Posterior cingulate gyrus (tissue), 11 donors: ENCODE data around the gene FAF1.

Experiments used
- DNase-seq, 10 donors: peaks; one replicate each; pipeline versions ENCODE4 v3.0.0 to v3.0.0-alpha.2; 2020 to 2021; ENCODE audit warnings: mixed read lengths in 3 of 10
- intact Hi-C: fragments of 100-400 bp; cut with DNase I; formaldehyde crosslinking; loops from one replicate; pipeline ENCODE4 v1.15.1; 2023

The FAF1 gene

DNA sequence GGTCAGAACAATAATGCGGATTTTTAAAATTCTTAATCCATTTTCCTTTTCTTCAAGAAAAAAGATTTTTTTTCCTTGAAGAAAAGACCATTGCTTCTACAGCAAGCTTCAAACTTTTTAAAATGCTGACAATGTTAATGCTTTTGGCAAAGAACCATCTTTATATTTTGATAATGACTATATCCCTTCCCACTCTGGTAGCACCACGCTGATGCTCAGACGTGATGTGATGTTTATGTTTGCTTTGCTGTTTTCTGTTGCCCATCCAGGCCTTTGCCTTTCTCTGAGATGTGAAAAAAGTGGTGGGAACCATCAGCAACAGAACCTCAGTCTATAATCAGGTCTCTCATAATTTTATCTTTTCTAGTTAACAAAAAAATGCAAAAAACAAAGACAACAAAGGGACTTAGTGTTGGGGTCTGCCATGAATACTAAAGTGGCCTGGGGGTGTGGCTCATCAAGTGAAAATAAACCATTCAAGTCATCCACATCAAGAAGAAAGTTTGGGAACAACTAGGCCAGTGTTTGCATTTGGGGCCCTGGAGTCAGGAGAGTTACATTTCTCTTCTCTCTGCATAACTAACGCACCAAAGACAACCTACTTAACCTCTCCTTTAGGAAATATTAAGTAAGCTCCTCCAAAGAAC lies 292.2 kb downstream of the FAF1 start:
- no peak for DNase-seq
- intact Hi-C loops, result no loop called here

DNA sequence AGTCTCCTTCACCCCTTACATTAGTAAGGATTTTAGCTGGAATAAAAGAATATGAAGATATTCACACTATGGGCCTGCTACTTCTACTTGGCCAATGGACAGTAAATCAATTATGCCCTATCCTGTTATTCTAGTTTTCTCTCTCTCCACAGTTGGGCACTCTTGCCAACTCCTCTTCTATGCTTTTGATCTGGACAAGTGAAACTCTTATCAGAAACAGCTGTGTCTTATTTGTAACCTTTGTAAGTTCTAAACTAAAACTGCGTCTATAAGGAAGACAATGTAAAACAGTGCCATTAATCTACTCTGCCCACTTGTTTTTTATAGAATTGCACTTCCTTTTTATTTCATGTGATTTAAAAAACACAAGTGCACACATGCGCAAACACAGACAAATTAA lies 292.8 kb downstream of the FAF1 start:
- DNase-seq, result no peak
- intact Hi-C loops, result no loop called here

DNA sequence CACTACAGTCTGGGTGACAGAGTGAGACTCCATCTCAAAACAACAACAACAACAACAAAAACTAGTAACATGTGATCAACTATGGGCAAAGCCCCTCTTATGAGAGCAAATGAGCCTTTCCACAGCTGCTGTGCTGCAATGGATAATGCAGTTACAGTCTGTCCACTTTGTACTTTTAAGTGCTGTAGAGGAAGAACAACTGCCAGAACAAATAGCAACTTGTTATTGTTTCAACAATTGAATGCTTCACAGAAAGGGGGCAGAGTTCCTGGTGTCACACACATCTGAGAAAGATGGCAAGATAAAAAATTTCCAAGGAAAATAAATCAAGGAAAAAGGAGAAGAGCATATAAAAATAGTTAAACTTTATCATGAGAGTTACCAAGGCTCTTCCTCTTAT lies 293.2 kb downstream of the FAF1 start:
- intact Hi-C loops, result no loop called here

DNA sequence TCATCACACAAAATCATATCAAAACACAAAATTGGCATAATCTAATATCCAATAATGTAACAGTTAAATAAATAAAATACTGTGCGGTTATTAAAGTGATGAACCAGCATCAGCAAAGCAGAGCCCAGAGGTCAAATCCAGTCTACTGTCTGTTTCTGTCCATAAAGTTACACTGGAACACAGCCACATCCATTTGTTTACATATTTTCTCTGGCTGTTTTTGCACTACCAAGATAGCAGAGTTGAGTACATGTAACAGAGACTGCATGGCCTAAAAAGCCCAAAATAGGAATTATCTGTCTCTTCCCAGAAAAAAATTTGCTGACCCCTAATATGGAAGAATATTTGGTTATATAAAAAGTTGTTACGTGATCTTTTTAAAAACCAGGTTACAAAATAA lies 294.7 kb downstream of the FAF1 start:
- intact Hi-C loops, result no loop called here
- DNase-seq, result no peak

More for the DNA sequence above, 293.2 kb downstream of the FAF1 start:
- no peak for DNase-seq

DNA sequence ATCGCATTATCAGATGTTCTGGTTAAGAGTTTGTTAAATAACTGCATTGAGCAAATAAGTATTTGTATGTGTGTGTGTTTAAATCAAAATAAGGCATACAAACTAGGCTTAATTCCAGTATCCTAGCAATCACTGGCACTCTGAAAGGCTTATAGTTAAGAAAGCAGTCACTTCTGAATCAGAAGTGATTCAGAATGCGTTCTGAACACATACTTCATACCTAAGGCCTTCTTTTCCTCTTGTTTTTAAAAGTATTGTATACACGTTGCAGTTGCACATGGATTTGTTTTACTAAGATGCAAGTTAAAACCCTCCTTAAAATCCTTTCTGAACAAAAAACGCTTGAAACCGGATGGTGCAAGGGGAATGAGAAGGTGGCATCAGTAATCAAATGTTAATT lies 298.4 kb downstream of the FAF1 start:
- intact Hi-C loops, result no loop called here
- no peak for DNase-seq

DNA sequence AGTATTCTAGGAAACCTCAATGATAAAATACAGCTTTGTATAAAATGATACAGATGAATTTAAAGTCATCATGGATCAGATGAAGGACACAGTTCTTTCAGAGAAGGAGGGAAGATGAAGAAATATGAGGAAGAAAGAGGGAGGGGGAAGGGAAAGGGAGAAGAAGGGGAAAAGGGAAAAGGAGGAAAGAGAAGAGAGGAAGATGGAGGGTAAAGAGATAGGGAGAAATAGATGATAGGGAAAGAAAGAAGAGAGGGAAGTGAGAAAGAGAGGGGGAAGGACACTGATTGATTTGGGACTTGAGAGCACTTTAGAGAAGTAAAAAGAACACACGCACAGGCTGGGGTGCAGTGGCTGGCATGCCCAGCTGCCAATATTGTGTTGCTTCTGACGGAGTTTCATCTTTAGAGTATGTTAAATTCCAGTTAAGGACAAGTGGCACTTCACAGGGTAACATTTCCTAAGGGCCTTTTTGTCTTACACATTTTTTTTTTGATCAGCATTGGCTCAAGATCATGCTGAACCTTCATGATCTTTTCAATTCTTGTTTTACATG lies 300.9 kb downstream of the FAF1 start:
- peak in 1 of 10 donors; percentile 29 for DNase-seq
- intact Hi-C loops, result no loop called here

DNA sequence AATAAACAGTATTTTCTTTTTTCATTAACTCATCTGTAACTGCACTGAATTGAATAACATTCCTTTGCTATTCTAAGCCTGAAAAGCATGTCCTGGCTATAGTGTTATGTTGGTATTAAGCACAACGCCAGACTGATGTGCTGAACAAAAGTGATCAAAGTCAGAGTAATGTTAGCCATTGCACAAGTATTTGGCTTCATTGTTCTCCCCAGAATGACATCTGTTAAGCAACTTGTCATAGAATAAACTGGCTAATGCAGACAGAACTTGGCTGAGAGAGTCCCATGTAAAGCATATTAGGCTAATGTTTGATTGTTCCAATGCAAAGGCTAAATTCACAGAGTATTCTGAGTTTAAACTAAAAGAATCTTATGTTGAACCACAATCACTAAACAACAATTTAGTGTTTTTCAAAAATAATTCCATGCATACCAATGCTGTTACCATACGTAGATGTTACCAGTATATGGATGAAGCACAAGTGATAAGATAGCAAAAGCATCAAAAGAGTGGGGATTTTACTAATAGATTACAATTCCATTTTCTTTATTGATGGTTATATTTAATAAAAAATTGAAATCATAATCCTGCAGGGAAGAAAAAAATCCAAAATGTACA lies 301.5 kb downstream of the FAF1 start:
- no peak for DNase-seq
- intact Hi-C loops, result no loop called here

DNA sequence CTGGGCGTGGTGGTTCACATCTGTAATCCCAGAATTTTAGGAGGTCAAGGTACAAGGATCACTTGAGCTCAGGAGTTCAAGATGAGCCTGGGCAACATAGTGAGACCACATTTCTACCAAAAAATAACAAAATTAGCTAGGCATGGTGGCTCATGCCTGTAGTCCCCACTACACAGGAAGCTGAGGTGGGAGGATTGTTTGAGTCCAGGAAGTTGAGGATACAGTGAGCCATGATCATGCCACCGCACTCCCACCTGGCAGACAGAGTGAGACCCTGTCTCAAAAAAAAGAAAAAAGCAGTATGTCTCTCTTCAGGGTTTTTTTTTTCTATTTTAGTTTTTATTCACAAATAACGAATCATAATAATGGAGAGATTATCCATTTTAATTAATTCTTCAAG lies 303.1 kb downstream of the FAF1 start:
- intact Hi-C loops, result no loop called here
- no peak for DNase-seq

DNA sequence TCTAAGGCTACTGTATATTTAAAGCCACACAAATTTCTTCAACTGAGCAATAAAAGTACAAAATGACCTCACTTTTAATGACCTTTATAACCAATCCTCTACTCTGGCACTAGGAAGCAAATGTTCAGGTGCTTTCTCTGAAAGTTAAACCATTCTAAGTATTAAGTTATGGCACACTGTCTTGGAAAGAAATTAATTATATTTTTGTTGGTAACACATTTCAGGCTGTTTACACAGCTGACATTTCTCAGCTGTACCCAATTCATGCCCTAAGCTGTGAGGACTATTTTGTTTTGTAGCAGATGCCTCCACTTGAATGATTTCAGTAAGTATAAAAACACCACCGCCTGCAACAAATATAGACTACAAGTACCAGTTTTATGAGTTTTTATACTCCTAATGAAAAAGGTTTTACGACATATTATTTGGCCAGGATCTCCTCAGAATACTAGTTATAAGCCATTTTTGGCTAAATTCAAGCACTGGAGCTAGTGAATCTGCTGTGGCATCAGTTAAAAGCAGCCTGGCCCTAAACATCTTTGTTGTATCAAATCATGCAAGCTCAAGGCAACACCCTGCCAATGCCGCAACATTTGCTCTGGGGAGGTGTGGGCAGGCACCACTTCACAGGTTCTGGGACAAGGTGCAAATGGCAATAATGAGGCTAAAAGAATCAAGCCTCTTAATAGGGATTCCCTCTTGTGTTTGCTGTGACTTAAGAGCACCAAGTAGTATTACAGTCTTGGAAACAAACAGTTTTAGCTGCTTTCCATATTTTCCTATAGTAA lies 308.4 kb downstream of the FAF1 start:
- DNase-seq, result peak in 1 of 10 donors; percentile 16
- intact Hi-C loops, result no loop called here

DNA sequence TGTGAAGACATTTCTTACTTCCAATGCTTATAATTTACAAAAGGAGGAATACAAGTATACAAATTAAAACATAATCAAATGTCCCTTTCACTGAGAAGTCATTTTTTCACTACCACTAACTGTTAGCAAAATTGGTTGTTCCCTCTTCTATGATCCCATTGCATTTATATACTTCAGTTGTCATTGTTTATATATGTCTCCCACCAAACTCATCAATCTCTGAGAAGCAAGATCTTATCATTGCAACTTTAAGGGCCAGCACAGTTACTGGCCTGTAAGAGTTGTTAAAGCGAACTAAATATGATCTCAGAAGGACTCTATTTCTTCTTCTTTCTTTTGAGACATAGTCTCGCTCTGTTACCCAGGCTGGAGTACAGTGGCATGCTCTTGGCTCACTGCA lies 313.5 kb downstream of the FAF1 start:
- DNase-seq, result no peak
- intact Hi-C loops, result no loop called here

DNA sequence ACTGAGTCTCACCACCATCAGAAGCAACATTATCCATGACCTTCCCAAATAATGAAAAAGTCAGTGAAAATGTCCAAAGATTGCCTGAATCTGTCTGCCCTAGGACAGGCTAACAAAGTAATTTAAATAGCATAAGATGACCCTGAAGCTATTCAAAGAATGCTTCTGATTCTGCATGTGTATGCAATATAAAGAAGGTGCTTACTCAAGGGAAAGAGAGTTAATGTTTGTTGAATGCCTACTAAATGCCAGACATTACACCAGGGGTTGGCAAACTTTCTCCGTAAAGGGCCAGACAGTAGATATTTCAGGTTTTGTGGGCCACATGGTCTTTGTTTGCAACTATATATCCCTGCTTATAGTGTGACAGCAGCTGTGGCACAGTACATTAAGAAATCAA lies 314.9 kb downstream of the FAF1 start:
- intact Hi-C loops, result no loop called here
- no peak for DNase-seq

DNA sequence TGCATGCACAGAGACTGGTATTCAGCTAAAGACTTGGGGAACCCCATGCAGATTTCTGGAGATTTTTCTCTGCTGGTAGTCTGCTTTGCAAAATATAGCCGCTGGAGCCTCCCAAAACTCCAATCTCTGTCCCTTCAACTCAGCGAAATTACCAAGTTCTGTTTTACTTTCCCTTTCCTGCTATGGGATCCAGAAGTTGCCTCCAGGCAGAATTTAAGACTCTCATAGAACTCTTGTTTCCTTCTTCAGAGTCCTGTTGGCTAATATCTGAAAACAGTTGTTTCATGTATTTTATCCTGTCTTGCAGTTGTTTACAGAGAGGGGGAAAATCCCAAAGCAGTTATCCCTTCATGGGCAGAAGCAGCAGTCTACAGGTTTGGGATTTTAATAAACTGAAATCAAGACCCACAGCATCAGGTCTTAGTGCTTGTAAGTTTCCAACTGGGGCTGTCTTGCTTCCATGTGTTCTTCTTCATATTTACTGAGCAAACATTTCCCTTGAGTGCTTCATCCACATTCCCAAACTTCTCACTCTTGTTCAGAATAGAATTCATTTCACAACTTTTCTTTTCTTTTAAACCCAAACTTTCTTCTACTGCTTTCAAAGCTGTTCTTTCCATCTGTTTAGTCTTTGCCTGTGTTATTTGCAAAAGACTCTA lies 315.5 kb downstream of the FAF1 start:
- no peak for DNase-seq
- intact Hi-C loops, result no loop called here

DNA sequence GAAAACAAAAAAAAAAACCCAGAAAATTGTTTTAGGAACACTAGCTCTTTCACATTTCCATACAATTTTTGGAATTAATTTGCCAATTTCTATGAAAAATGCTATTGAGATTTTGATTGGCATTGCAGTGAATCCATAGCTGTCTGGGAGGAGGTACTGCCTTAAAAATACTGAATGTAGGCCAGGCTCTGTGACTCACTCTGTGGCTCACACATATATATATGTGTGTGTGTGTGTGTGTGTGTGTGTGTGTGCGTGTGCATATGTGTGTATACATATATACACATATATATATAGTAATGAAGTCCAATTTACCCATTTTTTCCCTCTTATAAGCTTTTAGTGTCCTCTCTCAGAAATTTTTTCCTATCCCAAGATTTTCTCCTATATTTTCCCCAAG lies 322.6 kb downstream of the FAF1 start:
- intact Hi-C loops, result no loop called here
- no peak for DNase-seq

DNA sequence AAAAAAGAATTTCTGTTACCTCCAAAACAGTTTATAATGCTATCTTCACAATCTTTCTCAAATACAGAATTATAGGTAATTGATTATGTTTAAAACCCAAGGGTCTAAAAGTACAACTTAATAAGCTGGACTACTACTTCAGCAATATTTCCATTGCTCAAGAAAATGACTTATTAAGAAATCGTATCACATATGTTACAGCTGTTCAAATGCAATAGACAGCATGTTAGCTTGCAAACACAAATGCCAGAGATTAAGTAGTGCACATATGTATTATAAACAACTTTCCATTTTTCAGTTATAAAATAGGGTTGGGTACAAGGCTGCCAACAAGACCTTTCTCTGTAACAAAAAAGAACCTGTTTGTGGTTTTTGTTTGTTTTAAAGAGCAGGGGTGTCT lies 325.8 kb downstream of the FAF1 start:
- no peak for DNase-seq
- intact Hi-C loops, result no loop called here

DNA sequence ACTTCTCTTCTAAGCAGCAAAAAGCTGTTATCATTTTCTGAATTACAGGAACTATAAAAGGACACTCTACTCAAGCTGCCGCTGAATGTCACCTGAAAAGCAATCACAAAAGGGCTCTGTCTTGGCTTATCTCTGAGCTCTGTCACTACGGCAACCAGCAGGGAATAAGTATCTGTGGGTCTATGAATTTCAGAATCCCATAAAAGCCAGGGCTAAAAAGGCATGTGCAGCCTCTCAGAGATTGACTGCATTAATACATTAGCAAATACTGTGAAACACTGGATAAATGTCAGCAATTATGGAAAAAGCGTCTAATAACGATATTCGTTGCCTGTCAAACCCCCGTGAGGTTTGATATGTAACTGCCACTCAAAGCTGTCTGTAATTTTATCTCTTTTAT lies 326.6 kb downstream of the FAF1 start:
- intact Hi-C loops, result no loop called here
- no peak for DNase-seq

DNA sequence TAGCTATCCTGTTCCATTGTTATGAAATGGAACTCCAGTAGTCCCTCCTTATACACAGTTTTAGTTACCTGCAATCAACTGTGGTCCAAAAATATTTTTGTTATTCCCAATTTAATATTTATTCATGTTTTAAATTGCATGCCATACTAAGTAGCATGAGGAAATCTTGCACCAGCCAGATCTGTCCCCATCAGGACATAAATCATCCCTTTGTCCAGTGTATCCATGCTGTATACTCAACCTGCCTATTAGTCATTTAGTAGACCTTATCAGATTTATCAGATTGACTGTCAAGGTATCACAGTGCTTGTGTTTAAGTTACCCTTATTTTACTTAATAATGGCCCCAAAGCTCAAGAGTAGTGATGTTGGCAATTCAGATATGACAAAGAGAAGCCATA lies 328.9 kb downstream of the FAF1 start:
- no peak for DNase-seq
- intact Hi-C loops, result no loop called here

DNA sequence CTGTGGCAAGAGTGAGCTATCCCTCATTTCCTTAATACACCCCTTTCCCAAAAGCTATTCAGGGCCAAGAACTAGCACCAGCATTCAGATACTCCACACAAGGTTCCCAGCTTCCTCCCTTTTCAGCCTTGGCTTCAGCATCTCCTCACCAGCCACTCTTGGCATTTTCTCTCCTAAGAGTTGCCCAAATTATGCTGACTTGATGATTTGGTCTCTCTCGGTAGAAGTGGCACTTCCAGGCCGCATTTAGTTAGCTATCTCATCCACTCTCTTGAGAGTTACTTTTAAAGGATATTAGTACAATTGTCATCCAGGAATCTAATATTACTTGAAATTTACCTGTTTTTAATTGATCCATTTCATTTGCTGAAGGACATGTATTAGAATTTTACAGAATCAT lies 337.8 kb downstream of the FAF1 start:
- DNase-seq, result no peak
- intact Hi-C loops, result no loop called here

DNA sequence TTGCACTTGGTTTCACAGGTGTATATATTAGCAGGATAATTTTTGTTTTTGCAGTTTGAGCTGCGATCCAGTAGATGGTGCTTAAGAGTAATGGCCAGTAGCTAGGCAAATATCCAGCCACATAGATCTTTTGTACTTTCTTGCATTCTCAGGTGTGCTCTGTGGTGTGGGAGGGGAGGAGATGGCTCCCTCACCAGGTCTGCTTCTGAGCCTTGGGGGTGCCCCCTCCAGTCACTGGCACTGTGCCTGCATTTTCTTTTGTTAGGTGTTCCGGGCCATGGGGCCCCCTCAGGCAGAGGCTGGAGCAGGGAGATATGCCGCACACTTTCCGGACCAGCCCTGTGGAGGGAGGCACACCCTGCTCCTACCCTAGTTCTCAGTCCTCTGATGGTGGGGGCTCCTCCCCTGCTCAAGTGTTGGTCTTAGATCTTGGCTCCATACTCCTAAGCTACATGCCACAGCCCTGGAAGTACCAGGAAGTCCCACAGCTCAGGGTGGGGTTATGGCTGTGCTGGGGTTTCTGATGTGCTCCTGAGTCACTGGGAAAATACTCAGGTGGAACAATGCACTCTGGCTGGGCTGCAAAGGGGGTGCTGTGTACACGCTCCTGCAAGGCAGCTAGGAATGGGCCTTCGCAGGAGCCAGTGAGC lies 339.3 kb downstream of the FAF1 start:
- intact Hi-C loops, result no loop called here
- no peak for DNase-seq

DNA sequence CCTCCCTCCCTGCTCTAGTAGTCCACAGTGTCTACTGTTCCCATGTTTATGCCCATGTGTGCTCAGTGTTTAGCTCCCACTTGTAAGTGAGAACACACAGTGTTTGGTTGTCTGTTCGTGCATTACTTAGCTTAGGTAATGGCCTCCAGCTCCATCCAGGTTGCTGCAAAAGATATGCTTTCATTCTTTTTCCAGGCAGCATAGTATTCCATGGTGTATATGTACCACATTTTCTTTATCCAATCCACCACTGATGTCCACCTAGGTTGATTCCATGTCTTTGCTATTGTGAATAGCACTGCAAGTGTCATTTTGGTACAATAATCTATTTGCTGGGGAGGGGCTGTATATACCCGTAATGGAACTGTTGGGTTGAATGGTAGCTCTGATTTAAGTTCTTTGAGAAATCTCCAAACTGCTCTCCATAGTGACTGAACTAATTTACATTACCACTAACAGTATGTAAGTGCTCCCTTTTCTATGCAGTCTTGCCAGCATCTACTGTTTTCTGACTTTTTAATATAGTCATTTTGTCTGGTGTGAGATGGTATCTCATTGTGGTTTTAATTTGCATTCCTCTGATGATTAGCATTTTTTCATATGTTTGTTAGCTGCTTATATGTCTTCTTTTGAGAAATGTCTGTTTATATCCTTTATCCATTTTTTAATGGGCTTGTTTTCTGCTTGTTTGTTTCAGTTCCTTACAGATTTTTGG lies 344.9 kb downstream of the FAF1 start:
- intact Hi-C loops, result no loop called here
- DNase-seq, result no peak

DNA sequence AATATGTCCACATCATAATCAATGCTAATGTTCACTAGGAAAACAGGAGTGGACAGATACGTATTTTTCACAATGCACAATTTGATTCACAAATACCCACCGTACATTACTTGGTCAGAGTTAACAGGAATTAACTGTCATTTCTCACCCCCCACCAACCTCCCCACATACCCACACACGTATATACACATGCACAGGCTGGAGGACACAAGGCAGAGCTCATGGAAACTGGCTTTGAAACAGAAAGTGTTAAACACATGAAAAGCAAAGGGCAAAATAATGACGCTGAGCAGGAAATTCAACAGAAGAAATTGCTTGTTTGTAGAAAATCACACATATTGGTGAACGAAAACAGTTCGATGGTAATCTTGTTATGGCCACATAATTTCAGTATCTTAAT lies 348.4 kb downstream of the FAF1 start:
- no peak for DNase-seq
- intact Hi-C loops, result no loop called here
